ENCODE data around the gene SYNGR3.
"Not testable (repeated sequence)": the region's sequence is repeated elsewhere in the genome, so short reads cannot be mapped to it uniquely, and the experiment has no call there.

The SYNGR3 gene

GRCh38 chr16:2009164-2009711 is 19.5 kb downstream of the SYNGR3 start:
- peak; percentile 41 for DNase-seq

DNA sequence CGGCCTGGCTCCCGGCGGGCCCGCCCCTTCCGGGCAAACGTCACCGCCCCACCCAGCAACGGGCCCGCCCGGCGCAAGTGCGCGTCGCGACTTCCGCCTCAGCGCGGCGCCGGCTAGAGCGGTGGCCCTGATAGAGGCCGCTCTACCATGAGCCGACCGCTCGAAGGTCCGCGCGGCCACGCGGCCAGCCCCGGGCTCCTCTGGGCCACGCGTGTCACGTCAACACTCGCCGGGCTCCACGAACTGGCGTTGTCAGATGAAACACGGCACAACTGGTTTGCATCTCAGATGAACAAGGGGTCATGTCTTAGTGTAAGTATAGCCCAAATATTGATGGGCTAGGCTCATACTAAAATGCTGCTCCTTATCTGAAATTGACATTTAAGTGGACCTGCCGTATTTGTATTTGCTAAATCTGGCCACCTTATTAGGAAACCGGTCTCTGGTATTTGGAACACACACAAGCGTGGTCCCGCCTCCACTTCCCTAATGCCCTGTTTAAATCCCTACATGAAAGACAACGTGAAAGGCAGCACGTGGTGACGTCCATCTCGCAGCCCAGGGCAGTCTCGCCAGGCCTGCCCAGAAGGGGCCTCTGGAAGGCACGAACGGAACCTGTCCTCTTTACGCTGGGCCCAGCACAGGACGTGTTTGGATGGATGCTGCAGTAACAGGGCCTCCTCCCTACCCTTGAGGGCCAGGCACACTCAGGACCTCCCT is 20.2 kb downstream of the SYNGR3 start, which contains the start of gene ZNF598:
ZNF598 (minus strand) TSS at position 31 of the 720 bp plus-strand sequence.
- DNase-seq, result peak; percentile 94

GRCh38 chr16:2011726-2012125 is 22.0 kb downstream of the SYNGR3 start:
- not testable (repeated sequence) for DNase-seq

GRCh38 chr16:2013527-2013926 is 23.8 kb downstream of the SYNGR3 start:
- no peak for DNase-seq

GRCh38 chr16:2015117-2015946 is 25.6 kb downstream of the SYNGR3 start:
- DNase-seq, result no peak

- no peak for DNase-seq
Observed at GRCh38 chr16:2015947-2016208, 26.1 kb downstream of the SYNGR3 start.

GRCh38 chr16:2016407-2016922 is 26.7 kb downstream of the SYNGR3 start:
- no peak for DNase-seq

- DNase-seq, result peak; percentile 62
Observed at GRCh38 chr16:2019518-2019920, 29.7 kb downstream of the SYNGR3 start, which contains the start of gene NPW. NPW (plus strand) TSS chr16:2019785.

GRCh38 chr16:2019921-2020831 is 30.4 kb downstream of the SYNGR3 start:
- DNase-seq, result peak; percentile 54

- peak; percentile 70 for DNase-seq
Observed at GRCh38 chr16:2022723-2023091, 32.9 kb downstream of the SYNGR3 start.

- peak; percentile 94 for DNase-seq
Observed at GRCh38 chr16:2023092-2024031, 33.6 kb downstream of the SYNGR3 start.

- DNase-seq, result no peak
Observed at GRCh38 chr16:2024032-2024420, 34.3 kb downstream of the SYNGR3 start.

DNA sequence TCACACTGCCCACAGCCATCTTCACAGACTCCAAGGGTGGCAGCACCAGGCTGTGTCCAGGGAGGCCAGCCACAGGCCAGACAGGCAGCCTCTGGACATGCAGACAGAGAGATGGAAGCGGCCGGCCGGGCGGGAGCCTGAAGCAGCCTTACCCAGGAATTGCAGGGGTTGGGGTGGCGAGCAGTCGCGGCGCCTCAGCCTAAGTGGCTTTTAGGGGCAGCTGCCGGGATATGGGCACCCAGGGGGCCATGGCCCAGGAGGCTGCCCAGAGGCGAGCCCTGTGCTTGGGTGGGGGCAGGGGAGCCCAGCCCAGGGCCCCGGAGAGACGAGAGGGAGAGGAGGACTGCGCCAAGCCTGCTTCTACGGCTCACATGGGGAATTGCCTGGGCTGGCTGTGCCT is 35.5 kb downstream of the SYNGR3 start:
- no peak for DNase-seq

DNA sequence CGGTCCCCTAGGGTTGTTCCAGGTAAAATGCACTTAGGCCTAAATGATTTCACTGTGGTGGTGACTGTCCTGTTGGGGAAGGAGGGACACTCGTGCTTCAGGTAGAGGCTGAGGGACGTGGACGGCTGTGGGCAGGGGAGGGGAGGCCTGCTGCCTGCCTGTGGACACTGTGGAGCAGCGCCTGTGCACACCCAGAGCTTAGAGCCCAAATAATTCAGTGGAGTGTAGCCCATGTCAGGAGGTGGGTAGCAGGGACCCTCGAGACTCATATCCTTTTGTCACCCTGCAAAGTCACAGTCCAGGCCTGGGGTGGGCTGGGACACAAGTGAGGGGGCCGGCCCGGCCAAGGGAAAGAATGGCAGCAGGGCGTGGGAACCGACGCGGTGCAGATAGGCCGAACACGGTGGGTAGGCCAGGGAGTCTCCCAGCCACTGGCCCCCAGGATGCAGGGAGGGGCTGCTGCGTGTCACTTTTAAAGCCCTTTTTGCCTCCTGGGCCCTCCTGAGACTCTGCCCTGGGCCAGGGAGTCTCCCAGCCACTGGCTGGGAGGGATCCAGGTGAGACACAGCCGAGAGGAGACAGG is 36.2 kb downstream of the SYNGR3 start:
- DNase-seq, result no peak

DNA sequence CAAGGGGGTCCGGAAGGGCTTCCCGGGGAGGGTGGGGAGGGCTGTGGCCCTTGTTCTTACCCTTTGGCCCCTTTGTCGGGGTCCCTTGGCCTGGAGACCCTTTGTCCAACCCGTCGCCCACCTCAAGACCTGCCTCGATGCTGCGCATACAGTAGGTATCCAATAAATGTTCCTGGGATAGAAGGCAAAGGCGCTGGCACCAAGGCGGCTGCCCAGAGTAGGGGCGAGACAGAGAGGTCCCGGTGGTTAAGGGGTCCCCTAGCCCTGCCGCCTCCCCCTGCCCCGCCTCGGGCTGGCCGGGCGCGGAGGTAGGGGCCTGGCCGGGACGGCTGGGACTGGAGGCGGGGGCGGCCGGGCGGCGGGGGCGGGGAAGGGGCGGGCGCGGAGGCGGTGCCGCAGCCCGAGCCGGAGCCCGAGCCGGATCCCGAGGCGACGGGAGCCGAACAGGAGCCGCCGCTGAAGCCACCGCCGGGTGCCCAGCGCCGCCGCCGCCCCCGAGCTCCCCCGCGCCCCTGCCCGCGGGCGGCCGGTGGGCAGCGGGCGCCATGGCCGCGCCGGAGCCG is 36.8 kb downstream of the SYNGR3 start, which contains the start of gene NHERF2:
NHERF2 (plus strand) TSS at position 442 of the 563 bp plus-strand sequence; CDS start at position 546, 104 bp downstream.
- DNase-seq, result peak; percentile 54

DNA sequence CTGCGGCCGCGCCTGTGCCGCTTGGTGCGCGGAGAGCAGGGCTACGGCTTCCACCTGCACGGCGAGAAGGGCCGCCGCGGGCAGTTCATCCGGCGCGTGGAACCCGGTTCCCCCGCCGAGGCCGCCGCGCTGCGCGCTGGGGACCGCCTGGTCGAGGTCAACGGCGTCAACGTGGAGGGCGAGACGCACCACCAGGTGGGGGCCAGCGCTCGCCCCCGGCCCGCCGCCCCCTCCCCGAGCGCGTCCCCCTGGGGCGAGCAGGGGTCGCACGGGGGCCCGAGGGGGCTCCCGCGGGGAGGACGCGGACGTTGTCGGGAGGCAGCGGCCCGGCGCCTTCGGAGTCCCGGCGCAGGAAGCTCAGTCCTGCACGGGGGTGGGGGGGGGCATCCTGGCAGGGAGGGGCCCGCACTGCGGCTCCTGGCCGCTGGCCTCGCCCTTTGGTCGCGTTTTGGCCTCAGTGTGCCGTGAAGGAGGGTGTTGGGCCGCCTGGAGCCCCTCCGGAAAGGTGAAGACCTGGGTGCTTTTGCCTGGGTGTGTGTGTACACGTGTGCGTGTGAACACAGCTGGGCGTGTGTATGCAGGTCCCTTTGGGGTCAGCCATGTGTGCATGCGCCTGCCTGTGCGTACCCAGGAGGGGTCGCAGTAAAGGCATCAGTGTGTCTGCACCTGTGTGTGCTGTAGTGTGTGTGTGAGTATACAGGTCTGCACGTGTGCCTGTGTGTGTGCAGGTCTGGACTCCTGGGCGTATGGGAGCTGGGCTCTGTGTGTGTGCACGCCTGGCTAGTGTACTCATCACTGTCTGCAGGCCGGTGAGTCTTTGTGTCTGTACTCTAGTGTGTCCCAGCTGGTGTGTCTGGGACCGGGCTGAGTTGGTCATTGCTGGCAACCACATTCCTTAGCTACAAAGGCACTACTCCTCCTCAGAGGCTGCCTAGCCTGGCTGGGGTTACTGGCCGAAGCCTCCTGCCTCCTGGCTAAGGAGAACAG is 37.5 kb downstream of the SYNGR3 start:
- peak; percentile 33 for DNase-seq

DNA sequence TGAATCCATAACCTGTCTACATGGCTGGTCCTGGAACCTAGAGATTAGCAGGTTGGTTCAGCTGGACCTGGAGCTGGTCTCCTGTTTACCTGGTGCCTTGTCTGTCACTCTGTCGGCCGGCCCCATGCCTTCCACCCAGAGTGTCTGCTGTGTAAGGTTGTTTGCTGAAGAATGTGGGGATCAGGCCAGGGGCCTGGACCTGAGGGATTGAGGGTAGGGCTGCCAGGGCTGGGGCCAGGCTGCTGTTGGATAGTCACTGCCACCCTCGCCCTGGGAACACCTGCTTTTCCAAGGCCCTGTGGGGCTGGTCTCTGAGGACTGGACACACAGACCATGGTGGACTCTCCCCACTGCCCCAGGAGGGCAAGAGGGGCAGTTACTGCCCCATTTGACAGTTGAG is 38.4 kb downstream of the SYNGR3 start:
- DNase-seq, result no peak

- no peak for DNase-seq
Observed at GRCh38 chr16:2028620-2029220, 39.0 kb downstream of the SYNGR3 start.

DNA sequence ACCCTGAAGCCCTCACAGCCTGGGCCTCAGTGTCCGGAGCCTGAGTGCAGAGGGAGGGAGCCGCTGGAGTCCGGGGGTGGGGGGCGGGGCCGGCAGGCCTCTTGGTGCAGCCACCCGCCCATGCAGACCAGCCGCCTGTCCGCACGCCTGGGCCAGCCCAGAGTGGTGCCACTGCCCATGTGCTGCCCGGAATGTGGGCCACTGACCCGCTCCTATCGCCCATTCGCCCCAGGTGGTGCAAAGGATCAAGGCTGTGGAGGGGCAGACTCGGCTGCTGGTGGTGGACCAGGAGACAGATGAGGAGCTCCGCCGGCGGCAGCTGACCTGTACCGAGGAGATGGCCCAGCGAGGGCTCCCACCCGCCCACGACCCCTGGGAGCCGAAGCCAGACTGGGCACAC is 39.6 kb downstream of the SYNGR3 start:
- DNase-seq, result no peak

Data from hematopoietic multipotent progenitor cell treated with erythropoietin and hydrocortisone succinate and interleukin-3 and kit ligand, for 4 days (in vitro differentiated cells).